ENCODE results near the gene IRF7.

Gene IRF7

GRCh38 chr11:640021-640706, 24.4 kb upstream of the IRF7 start:
- no peak for DNase-seq (ENCODE audit: low read depth)

GRCh38 chr11:639332-639955, 23.7 kb upstream of the IRF7 start:
- DNase-seq (ENCODE audit: low read depth) = no peak

DNA sequence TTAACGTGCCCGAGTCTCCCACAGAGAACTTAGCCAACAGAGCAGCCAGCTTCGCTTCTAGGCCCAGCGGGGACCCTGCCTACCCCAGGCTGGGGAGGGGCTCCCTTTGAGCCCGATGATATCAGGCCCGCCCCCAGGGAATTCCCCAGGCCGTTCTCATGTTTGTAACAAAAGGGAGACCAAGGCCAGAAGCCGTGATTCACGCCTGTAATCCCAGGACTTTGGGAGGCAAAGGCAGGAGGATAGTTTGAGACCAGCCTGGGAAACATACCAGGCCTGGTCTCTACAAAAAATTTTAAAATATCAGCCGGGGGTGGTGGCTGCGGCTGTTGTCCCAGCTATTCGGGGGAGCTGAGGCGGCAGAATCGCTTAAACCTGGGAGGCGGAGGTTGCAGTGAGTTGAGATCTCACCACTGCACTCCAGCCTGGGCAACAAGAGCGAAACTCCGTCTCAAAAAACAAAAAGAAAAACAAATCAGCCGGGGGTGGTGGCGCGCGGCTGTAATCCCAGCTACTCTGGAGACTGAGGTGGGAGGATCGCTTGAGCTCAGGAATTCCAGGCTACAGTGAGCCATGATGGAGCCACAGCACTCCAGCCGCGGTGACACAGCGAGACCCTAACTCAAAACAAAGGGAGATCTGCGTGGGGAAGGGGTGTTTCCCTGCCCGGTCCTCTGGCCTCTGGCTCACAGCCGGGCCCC, 23.0 kb upstream of the IRF7 start:
- no peak for DNase-seq (ENCODE audit: low read depth)

DNA sequence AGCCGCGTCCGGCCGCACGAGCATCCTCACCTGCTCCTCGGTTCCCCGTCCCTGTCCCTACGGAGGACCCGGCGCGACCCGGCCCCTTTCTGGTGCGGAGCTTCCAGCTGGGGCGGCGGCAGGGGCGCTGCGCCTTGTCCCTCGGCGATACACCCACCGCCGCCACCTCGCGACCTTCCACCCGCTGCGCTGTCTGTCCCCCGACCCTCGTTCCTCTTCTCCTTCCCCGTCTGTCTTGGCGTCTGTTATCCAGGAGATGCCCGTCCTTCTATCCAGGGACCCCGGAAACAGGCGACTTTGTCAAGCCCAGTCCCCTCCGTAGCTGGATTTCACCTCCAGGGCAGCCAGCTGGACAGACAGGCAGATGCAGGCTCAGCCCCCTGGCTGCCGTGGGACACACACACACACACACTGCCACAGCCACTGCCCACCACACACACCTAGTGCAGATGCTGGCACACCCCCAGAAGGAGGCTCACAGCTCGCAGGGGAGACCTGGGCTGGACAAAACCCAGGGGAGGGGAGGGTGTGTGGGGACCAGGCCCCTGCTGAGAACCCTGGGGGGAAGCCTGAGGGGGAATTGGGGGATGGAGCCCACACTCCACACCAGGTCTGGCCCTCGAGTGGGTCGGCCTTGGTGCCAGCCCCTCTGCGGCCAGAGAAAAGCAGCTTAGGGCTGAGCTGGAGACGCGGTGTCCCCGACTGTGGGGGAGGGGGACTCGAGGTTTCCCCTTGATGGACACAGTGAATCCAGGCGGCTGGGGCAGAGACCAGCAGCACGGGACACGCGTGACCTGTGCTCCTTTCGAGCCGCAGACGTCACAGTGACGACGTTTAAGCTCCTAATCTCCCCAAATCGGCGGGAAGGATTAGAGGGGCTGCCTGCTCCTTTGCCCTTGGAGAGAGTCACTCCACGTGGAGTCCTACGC, 22.1 kb upstream of the IRF7 start:
- DNase-seq (ENCODE audit: low read depth) = no peak

DNA sequence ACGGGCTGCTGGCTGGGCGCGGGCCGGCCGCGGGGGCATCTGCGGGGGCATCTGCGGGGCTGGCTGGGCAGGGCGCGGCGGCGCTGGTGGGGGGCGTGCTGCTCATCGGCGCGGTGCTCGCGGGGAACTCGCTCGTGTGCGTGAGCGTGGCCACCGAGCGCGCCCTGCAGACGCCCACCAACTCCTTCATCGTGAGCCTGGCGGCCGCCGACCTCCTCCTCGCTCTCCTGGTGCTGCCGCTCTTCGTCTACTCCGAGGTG, 21.5 kb upstream of the IRF7 start:
- DNase-seq (ENCODE audit: low read depth) = no peak

GRCh38 chr11:636511-637332, 21.0 kb upstream of the IRF7 start, which contains the start of gene DRD4:
TSS of gene DRD4 (plus strand) at chr11:637269. CDS start at chr11:637305, 36 bp downstream.
- no peak for DNase-seq (ENCODE audit: low read depth)

DNA sequence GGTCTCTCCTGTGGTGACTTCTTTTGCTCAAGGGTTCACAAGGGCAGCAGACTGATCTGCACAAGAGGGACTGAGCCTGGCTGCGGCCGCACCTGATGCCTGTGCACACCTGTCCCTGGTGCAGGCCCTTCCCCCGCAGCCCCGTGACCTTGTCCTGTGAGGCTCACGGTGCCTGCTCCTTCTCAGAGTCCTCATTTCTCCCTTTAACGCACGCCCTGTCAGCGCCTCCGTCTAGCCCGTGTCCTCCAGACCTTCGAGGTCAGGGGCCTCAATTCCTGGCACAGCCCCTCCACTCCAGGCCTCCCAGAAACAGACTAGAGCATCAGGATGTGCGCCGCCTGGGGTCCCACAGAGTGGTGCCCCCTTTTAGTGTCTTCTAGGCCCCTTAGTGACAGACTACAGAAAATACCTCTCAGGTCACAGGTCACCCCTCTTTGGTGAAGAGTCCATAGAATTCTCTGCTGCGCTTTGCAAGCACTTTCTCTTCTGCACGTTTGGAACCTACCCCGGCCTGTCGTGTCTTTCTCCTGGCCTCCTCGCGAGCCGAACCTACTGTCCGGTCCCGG, 20.3 kb upstream of the IRF7 start:
- DNase-seq (ENCODE audit: low read depth) = no peak

- DNase-seq (ENCODE audit: low read depth) = no peak
These were observed 15.1 kb upstream of the IRF7 start for GRCh38 chr11:630871-631270.

- DNase-seq (ENCODE audit: low read depth) = no peak
These were observed 13.5 kb upstream of the IRF7 start for GRCh38 chr11:629237-629583.

DNA sequence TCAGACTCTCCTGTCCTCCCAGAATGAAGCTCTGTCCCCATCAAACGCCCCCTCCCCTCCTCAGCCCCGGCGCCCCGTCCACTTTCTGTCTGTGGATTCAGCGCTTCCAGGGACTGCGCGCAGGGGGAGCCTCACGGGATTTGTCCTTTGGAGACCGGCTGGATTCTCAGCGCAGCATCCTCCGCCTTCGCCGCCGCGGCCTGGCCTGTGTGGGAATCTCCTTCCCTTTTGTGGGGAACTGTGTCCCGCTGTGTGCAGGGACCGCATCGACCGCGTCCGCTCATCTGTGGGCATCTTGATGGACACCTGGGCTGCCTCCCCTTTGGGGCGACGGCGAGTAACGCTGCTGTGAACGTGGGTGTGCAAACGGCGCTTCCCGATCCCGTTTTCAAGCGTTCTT, 12.3 kb upstream of the IRF7 start:
- DNase-seq (ENCODE audit: low read depth) = no peak

DNA sequence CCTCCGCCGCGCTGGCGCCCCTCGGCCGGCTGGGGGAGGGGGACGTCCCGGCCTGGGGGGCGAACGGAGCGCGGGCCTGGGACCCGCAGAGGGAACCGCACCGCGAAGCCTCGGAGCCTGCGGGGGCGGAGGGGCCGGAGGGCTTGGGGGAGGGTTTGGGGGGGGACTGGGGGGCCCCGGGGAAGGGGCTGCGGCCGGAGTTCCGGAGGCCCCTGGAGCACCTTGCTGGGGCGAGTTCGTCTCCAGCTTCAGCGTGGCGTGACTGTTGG, 11.5 kb upstream of the IRF7 start:
- no peak for DNase-seq (ENCODE audit: low read depth)

DNA sequence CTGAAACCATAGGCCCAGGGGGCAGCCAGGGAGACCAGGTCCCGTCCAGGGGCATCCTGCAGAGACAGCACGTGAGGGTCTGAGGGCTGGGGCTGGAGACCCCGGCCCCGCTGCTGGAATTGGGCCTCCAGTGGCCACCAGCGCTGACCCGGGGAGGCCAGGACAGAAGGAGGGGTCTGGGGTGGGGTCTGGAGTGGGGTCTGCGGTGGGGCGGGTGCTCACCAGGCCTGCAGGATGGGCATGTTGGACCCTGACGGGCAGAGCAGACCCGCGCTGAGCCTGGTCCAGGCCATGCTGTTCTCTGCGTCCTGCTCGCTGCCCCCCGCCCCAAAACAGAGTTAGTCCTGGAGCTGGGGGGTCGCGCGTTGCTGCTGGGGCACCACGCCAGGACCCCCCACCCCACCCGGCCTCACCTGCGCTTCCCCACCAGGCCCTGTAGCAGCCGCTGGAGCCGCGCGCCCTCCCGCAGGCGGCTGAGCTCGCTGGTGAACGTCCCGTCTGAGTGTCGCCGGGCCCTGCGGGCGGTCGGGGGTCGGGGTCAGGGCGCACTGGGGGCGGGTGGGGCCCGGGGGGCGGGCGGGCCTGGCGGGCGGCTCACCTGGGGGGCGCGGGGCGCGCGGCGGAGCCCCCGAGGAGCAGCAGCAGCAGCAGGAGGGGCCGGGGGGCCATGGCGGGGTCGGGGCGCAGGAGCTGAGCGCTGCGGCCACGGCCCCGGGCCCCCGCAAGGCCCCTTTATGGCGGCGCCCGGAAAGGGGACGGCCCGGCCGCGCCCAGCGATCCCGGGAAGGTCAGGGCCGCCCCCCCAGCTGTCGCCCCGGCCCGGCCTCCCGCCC, 10.9 kb upstream of the IRF7 start, which contains the start of gene SCT:
Gene SCT (minus strand): TSS at position 707 of the 833 bp plus-strand sequence. CDS start 38 bp downstream, at position 669.
- no peak for DNase-seq (ENCODE audit: low read depth)

DNA sequence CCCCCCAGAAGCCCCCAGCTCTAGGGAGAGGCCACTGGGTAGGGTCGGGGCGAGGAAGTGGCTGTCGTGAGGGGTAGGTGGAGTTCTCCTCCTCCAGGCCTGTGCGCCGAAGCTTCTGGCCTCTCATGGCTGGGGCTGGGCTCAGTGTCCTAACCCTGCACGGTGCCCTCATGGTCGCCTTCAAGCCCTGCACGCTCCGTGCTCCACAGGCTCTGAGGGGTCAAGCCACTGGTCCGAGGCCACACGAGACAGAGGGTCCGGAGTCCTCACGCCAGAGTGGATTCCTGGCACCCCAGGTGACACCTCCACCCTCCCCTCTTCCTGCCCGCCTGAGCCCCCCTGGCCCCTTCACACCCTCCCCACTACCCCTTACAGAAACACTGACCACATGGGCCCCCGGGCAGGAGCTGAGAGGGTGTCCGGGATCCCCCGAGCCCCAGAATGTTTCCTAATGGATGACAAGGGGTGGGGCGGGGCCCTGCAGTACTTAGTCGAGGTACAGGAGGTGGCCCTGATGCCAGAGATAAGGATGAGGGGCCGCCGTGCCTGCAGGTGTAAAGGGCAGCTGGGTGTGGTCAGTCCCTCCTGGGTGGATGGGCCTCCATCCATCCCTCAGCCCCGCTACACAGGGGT, 10.0 kb upstream of the IRF7 start:
- no peak for DNase-seq (ENCODE audit: low read depth)

DNA sequence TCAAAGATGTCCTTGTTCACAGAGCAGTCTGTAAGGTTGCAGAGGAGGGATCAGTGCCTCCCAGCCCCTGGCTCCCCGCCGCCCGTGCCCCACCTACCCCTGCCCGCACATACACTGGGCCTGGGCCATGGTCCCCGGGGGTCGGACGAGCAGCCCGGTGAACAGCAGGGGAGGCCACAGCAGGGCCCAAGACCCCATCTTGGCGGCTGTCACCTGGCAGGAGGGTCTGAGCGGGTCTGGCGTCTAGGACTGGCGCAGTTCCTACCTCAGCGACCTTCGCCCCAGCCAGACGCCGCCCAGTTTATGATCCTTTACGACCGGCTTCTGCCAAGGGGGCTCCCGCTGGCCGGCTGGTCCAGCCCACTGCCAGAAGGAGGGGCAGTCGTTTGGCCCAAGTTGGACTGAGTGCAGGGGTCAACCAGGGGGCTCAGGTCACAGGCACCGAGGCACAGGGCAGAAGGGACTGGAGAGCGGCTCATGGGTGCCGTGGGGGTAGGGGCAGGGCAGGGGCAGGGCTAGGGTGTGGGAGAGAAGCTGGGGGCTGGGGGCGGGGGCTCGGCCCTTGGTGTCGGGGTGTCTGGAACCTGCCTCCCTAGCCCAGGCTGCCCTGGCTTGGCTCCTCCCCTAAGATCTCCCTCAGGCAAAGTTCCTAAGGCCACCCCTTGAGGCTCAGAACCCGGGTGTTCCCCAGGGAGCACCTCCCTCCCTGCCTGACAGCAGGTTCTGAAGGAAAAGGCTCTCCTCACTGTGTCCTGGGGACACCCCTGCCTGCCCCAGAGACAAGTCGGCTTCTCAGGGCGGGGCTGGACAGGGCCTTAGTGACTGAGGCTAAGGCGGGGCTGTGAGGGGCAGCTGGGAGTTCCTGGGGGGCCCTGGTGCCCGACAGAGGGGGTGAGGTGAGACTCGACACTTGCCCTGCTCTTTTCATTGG, 9.2 kb upstream of the IRF7 start, which contains the start of gene CDHR5:
Gene CDHR5 (minus strand): TSS at position 251 of the 931 bp plus-strand sequence. CDS start 53 bp downstream, at position 198.
- no peak for DNase-seq (ENCODE audit: low read depth)

DNA sequence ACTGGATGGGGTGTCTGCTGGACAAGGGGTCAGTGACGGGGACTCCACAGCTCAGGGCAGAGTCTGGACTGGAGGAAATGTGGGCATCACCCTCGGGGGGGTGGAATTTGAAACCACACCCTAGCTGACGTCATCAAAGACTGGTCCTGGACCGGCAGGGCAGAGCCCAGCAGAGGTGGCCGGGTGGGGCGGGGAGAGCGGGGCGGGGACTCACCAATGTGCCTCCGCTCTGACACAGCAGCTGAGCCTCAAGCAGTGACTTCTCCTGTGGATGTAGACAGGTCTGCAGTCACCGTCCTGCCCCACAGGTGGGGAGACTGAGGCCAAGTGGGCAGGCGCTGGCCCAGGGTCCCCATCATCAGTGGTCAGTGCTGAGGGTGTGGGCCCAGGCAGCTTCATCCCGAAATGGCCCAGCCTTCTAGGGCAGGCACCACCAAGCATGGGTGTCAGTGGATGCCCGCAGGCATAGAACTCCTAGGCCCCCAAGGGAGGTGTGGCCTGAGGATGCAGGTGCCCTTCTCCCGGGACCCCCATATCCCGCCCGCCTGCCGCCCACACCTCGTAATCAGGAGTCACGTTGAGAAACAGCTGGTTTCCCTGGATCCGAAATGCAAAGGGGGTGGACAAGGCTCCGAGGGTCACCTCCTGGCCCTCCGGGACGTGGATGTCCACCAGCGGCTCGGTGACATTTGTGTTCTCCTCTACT, 8.4 kb upstream of the IRF7 start:
- no peak for DNase-seq (ENCODE audit: low read depth)

DNA sequence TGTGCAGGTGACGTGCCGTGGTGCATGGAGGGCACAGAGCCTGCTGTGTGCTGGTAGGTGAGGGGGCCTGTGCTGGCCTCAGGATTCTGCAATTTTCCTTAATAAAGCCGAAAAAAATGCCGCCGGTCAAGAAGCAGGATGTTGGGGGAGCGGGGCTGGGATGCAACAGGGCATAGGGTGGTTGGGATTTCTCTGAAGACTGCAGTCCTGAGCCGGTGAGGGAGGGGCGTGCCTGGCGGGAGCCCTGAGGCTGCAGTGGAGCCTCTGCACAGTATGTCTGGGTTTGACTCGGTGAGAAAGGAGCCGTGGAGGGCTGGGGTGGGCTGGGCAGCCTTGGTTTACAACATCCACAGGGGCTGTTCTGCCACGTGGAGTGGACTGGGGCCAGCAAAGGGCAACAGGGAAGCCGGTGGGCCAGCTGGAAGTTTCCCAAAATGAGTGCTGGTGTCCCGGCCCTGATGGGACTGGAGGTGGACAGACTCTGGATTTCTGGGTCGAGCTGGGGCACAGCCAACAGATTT, 7.7 kb upstream of the IRF7 start:
- no peak for DNase-seq (ENCODE audit: low read depth)

- DNase-seq (ENCODE audit: low read depth) = no peak
These were observed 6.1 kb upstream of the IRF7 start for GRCh38 chr11:621838-622237.

All from activated gamma-delta T cell treated with anti-CD3 and anti-CD28 coated beads, Interleukin-2, amount 50 U/mL, for 16 hours (primary cell).